ENCODE data around the gene CREB3L2.

Gene CREB3L2

GRCh38 chr7:137871170-137871915, 130.5 kb downstream of the CREB3L2 start:
- DNase-seq (ENCODE audit: low read depth): no peak
- no peak overlapping the region for H3K4me3 ChIP-seq (ENCODE audit: low read depth, low read length)
- TF ChIP-seq CTCF (IDR thresholded peaks at IDR 0.05; ENCODE audit: control insufficient read depth, extremely low read depth, insufficient read depth): no peak

- DNase-seq (ENCODE audit: low read depth): no peak
- no peak overlapping the region for H3K4me3 ChIP-seq (ENCODE audit: low read depth, low read length)
- TF ChIP-seq CTCF (IDR thresholded peaks at IDR 0.05; ENCODE audit: control insufficient read depth, extremely low read depth, insufficient read depth): no peak
These were observed 131.2 kb downstream of the CREB3L2 start for GRCh38 chr7:137870684-137871083.

GRCh38 chr7:137870078-137870477, 131.8 kb downstream of the CREB3L2 start:
- DNase-seq (ENCODE audit: low read depth): no peak
- no peak for TF ChIP-seq CTCF (IDR thresholded peaks at IDR 0.05; ENCODE audit: control insufficient read depth, extremely low read depth, insufficient read depth)
- H3K4me3 ChIP-seq (ENCODE audit: low read depth, low read length): no peak overlapping the region

- no peak for TF ChIP-seq CTCF (IDR thresholded peaks at IDR 0.05; ENCODE audit: control insufficient read depth, extremely low read depth, insufficient read depth)
- no peak for DNase-seq (ENCODE audit: low read depth)
These were observed 132.6 kb downstream of the CREB3L2 start for GRCh38 chr7:137869260-137869659.

GRCh38 chr7:137867289-137867688, 134.6 kb downstream of the CREB3L2 start:
- TF ChIP-seq CTCF (IDR thresholded peaks at IDR 0.05; ENCODE audit: control insufficient read depth, extremely low read depth, insufficient read depth): no peak

More at GRCh38 chr7:137869260-137869659, 132.6 kb downstream of the CREB3L2 start:
- no peak overlapping the region for H3K4me3 ChIP-seq (ENCODE audit: low read depth, low read length)

GRCh38 chr7:137865764-137866163, 136.1 kb downstream of the CREB3L2 start:
- TF ChIP-seq CTCF (IDR thresholded peaks at IDR 0.05; ENCODE audit: control insufficient read depth, extremely low read depth, insufficient read depth): no peak
- no peak for DNase-seq (ENCODE audit: low read depth)
- H3K4me3 ChIP-seq (ENCODE audit: low read depth, low read length): no peak overlapping the region

More at GRCh38 chr7:137867289-137867688, 134.6 kb downstream of the CREB3L2 start:
- DNase-seq (ENCODE audit: low read depth): no peak
- H3K4me3 ChIP-seq (ENCODE audit: low read depth, low read length): no peak overlapping the region

GRCh38 chr7:137862964-137863363, 138.9 kb downstream of the CREB3L2 start:
- no peak overlapping the region for H3K4me3 ChIP-seq (ENCODE audit: low read depth, low read length)
- no peak for TF ChIP-seq CTCF (IDR thresholded peaks at IDR 0.05; ENCODE audit: control insufficient read depth, extremely low read depth, insufficient read depth)

More at GRCh38 chr7:137862964-137863363, 138.9 kb downstream of the CREB3L2 start:
- DNase-seq (ENCODE audit: low read depth): no peak
